Measurements from ENCODE around the gene HORMAD2.

HORMAD2 gene, protein sequence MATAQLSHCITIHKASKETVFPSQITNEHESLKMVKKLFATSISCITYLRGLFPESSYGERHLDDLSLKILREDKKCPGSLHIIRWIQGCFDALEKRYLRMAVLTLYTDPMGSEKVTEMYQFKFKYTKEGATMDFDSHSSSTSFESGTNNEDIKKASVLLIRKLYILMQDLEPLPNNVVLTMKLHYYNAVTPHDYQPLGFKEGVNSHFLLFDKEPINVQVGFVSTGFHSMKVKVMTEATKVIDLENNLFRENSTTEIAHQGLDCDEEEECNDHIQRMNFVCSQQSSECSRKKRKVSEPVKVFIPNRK

GRCh38 chr22:30079952-30080533 is at the start of gene HORMAD2:
Gene HORMAD2, plus strand, starts transcription at chr22:30080464. Its CDS starts 13,489 bp downstream, at chr22:30093953.
- no peak for DNase-seq

GRCh38 chr22:30031328-30031727 is 48.9 kb upstream of the HORMAD2 start:
- DNase-seq = no peak

- DNase-seq = no peak
These were observed 48.4 kb upstream of the HORMAD2 start for GRCh38 chr22:30031764-30032455.

- DNase-seq = no peak
These were observed 47.1 kb upstream of the HORMAD2 start for GRCh38 chr22:30033137-30033536.

DNA sequence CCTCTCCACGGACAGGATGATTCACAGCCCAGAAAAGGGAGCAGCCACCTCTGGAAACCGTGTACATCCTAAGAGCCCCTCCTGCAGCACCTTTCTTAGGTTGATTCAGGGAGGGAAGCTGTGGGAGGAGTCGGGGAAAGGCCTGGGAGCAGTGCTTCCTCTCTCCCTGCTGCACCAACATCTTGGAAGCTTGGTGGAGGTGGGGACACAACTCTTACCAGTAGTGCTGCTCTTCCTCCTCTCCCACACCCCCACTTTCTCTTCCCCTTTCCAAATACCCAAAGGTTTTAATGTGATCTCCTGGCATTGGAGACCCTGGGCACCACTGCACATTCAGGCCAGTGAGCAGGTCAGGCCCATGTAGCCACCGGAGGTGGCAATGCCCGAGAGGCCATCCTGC is 46.4 kb upstream of the HORMAD2 start:
- DNase-seq = no peak

GRCh38 chr22:30036656-30037055 is 43.6 kb upstream of the HORMAD2 start:
- DNase-seq = no peak

- no peak for DNase-seq
These were observed 42.0 kb upstream of the HORMAD2 start for GRCh38 chr22:30038219-30038618.

DNA sequence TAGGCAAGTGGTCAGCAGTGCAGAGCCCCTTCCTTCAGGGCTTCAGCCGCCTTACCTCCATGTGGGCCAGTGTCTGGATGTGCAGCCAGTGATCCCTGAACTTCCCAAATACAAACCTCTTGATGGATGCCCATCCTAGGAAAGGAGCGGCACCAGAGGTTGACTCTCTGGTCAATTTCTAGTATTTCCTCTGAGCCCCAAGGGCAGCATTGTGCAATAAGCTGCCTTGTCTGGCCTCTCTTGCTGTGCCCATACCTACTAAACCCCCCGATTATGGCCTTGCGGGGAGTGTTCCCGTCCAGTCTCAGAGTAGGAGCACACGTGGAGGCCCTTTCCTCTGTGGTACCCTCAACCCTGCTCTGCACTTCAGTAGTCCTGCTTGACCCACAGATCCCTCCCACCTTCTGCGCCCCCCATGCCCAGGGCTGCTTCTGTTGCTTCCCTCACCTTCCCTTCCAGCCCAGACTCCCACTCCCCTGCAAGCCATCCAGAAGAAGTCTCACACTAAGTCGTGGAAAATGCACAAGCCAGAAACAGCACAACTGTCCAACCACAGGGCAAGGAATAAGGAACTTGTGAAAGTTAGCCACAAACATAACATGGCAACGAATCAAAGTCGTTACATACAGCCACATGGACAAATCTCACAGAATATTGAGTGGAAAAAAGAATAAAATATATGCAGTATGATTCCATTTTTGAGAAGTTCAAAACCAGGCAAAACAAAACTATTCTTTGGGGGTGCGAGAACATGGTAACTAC is 39.6 kb upstream of the HORMAD2 start:
- DNase-seq = no peak

DNA sequence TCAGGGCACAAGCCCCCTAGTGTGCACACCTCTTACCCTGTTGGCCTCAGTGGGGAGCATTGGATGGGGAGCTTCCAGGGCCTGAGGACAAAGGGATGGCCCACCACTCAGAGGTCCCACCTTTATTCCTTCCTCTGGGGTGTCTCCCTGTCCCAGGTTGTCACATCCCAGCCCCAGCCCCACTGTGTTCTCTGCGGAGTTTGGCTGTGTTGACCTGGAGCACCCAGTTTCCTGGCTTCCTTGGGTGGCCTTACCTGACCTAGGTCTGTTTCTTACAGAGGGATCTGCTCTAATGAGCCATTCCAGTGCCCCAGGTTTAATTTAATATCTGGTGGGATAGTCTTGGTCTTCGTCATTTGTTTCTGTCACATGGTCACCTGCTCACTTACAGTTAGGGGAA is 38.8 kb upstream of the HORMAD2 start:
- DNase-seq = no peak

- no peak for DNase-seq
These were observed 38.4 kb upstream of the HORMAD2 start for GRCh38 chr22:30041881-30042280.

- no peak for DNase-seq
These were observed 37.1 kb upstream of the HORMAD2 start for GRCh38 chr22:30043161-30043560.

- no peak for DNase-seq
These were observed 35.9 kb upstream of the HORMAD2 start for GRCh38 chr22:30044369-30044768.

DNA sequence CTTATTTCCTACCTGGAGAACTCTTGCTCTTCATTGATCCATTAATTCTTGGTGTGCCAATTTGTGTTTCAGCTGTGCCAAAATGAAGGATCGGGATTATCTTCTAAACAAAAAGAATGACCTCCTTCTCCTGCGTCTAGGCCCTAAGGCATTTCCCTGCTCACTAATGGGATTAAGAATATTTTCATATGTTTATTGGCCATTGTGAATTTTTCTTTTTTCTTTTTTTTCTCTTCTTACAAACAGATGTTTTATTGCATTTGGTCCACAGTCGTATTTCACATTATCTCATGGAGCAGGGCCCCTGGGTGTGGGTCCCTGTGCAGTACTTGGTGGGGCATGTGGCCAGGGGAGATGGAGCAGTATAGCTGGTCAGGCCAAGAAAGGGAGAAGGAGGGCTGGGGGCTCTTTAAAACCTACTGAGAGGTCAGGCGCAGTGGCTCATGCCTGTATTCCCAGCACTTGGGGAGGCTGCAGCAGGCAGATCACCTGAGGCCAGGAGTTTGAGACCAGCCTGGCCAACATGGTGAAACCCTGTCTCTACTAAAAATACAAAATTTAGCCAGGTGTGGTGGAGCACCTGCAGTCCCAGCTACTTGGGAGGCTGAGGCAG is 35.3 kb upstream of the HORMAD2 start:
- DNase-seq = no peak

DNA sequence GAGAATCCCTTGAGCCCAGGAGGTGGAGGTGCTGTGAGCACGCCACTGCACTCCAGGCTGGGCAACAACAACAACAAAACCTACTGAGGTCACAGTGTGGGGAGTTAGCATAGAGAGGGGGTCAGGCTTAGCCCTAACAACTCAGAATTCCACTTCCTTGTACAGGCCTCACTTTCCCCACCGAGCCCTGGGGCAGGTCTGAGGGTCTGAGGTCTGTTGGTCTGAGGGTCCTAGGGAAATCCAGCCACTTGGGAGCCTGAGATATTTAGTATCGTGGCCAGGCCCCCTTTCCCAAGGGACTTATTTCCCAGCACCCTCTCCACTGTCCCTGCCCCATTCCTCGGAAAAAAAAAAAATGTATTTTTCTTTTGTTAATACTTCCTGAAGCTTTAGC is 34.8 kb upstream of the HORMAD2 start:
- no peak for DNase-seq

DNA sequence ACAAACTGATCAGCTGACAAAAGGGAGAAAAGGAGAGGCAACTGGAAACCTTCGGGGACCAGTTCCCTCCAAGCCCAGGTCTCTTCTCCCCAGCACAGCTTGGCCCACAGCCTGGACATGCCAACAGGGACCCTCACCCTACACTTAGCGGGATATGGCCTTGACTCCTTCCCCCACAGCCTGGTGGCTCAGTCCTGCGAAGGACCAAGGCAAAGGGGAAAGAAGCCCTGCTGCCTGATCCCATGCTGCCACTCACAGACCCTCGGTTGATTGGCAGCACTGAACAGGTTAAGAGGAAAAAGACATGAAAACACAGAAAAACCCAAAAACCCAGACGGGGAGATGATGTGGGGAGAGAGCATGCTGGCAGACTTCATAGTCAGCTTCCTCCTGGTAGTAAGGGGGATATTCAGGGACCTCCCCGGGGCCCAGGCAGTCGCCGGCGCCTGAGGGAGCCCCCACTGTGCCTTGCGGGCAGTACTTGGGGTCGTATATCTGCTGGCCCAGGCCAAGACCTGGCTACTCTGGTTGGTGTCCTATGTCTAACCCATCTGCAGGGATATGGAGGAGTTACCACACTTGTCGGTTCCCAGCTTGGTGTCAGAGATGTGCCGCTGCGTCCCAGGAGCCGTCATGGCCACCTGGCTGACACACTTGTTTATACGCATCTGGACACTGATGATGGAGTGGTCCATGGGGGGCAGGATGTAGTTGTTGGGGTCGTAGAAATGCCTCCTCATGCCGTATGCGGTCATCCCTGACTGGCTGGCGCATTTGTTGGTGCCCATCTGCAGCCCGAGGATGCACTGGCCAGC is 34.2 kb upstream of the HORMAD2 start:
- DNase-seq = no peak

- DNase-seq = no peak
These were observed 33.4 kb upstream of the HORMAD2 start for GRCh38 chr22:30046716-30047363.

DNA sequence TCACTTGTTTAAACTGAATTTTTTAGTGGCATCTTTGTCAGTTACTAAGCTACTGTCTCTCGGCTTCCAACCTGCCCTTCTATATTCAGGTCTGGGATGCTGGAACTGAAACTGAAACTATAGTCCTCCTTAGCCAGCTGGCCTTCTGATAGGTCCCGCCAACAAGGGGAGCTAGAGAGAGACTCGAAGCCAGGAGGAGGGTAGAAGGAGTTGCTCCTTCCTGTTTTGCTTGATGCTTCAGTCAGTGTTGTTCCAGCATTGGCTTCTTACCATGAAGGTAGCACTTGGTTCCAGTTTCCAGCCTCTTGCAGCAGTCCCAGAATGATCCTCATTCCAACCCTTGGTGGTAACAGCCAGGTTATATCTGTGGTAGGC is 32.9 kb upstream of the HORMAD2 start:
- DNase-seq = no peak

DNA sequence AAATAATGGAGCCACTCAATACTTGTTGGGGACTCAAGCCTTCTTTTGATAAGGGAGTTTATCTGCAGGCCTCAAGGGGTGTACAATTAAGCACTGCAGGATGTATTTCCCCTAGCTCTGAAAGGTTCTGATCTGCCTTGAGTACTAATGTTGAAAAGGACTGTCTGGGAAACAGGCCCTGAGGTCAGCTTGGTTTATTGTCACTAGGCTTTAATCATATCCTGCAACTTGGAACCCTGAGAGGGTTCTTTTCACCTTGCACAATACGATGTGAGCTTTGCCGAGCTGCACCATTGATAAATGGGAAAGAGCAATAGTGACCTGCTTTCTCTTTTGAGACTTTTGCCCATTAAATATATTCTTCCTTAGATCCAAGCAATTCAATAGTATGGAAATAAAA is 31.6 kb upstream of the HORMAD2 start:
- no peak for DNase-seq

DNA sequence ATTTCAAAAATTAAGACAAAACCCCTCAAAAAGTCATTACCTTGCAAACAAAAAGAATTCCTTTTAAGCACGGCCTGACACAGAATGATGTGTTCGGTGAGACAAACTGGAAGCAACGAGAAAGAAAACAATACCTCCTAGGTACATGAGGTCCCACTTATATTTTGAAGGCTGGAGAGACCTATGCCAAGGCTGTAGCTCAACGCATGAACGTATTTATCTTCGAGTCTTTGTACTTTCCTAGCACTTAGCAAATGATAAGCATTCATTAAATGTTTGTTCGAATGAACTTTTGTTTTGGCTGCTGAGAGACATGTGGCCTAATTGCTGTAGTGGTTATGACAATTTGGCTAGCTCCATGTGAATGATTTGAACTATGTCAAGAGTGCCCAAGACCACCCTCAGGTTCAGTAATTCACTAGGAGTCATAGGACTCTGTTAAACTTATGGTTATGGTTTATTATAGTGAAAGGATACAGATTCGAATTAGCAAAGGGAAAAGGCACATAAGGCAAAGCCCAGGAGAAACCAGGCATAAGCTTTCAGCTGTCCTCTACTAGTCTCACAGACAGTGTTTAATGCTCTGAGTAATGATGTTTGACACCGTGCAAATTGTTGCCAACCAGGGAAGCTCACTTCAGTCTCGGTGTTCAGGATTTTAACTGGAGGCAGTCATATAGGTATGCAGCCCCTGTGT is 26.0 kb upstream of the HORMAD2 start:
- DNase-seq = no peak

GRCh38 chr22:30054764-30055069 is 25.5 kb upstream of the HORMAD2 start:
- DNase-seq = no peak

DNA sequence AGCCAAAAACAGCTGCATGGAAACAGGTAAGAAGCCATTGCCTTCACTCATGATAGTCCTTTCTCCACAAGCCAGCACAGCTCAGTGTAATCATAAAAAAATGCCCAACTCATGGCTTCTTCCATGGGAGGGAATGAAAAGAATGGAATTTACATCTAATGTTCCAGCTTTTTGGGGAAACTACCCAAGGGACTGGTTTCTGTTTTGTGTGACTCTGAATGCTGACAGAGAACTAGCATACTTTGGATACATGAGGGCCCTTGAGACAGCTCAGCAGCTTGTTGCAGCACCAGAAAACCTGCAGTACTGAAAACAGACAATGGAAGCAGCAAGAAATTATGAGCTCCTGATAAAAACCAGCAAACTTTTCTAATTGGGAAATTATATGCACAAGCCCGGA is 24.2 kb upstream of the HORMAD2 start:
- no peak for DNase-seq
